ENCODE measurements around the gene CIBAR2.

The CIBAR2 gene

GRCh38 chr16:85062845-85063244 is 49.4 kb downstream of the CIBAR2 start:
- H3K27ac ChIP-seq: no peak overlapping the region
- no peak for TF ChIP-seq CTCF (IDR thresholded peaks at IDR 0.05)
- TF ChIP-seq ZFX (IDR thresholded peaks at IDR 0.05; ENCODE audit: borderline replicate concordance): no peak

- TF ChIP-seq CTCF (IDR thresholded peaks at IDR 0.05): no peak
- no peak for TF ChIP-seq ZFX (IDR thresholded peaks at IDR 0.05; ENCODE audit: borderline replicate concordance)
- no peak overlapping the region for H3K27ac ChIP-seq
Measured at GRCh38 chr16:85062323-85062722, 49.9 kb downstream of the CIBAR2 start.

GRCh38 chr16:85061566-85061965 is 50.7 kb downstream of the CIBAR2 start:
- H3K27ac ChIP-seq: no peak overlapping the region
- no peak for TF ChIP-seq ZFX (IDR thresholded peaks at IDR 0.05; ENCODE audit: borderline replicate concordance)
- TF ChIP-seq CTCF (IDR thresholded peaks at IDR 0.05): no peak

- TF ChIP-seq CTCF (IDR thresholded peaks at IDR 0.05) (no peak), ZFX (IDR thresholded peaks at IDR 0.05; ENCODE audit: borderline replicate concordance) (no peak)
- H3K27ac ChIP-seq: no peak overlapping the region
Measured at GRCh38 chr16:85058909-85059308, 53.4 kb downstream of the CIBAR2 start.

GRCh38 chr16:85057948-85058347 is 54.3 kb downstream of the CIBAR2 start:
- no peak overlapping the region for H3K27ac ChIP-seq
- no peak for TF ChIP-seq CTCF (IDR thresholded peaks at IDR 0.05)

- peak; percentile 37; the same call in 1 of the 2 replicates for TF ChIP-seq CTCF (IDR thresholded peaks at IDR 0.05)
- no peak for TF ChIP-seq ZFX (IDR thresholded peaks at IDR 0.05; ENCODE audit: borderline replicate concordance)
- H3K27ac ChIP-seq: no peak overlapping the region
Measured at GRCh38 chr16:85057212-85057889, 54.9 kb downstream of the CIBAR2 start.

GRCh38 chr16:85056211-85056748 is 56.0 kb downstream of the CIBAR2 start:
- no peak for TF ChIP-seq CTCF (IDR thresholded peaks at IDR 0.05)
- no peak for TF ChIP-seq ZFX (IDR thresholded peaks at IDR 0.05; ENCODE audit: borderline replicate concordance)
- no peak overlapping the region for H3K27ac ChIP-seq

All from 22Rv1 (cell line).